Fibroblast of skin of left quadriceps (primary cell): ENCODE data around the gene ARFIP2.

Source experiments
- DNase-seq, 2 experiments: peaks; one replicate each; pipeline ENCODE4 v3.0.0-alpha.2; 2013; ENCODE audit warnings: low read depth in 2 of 2

The ARFIP2 gene

GRCh38 chr11:6443269-6444003, 37.7 kb downstream of the ARFIP2 start:
- DNase-seq, result no peak

- DNase-seq, result no peak
These were observed 38.7 kb downstream of the ARFIP2 start for GRCh38 chr11:6442441-6442840.

- no peak for DNase-seq
These were observed 40.2 kb downstream of the ARFIP2 start, which contains the start of gene HPX for GRCh38 chr11:6440906-6441358. Gene HPX (minus strand): TSS chr11:6440987. CDS start chr11:6440963, 24 bp downstream.

- DNase-seq, result no peak
These were observed 42.1 kb downstream of the ARFIP2 start for GRCh38 chr11:6438979-6439571.

GRCh38 chr11:6437993-6438392, 43.1 kb downstream of the ARFIP2 start:
- DNase-seq, result no peak

- DNase-seq, result no peak
These were observed 43.7 kb downstream of the ARFIP2 start for GRCh38 chr11:6437423-6437822.

- DNase-seq, result no peak
These were observed 47.0 kb downstream of the ARFIP2 start for GRCh38 chr11:6433998-6434660.

- peak in 1 of 2 experiments; percentile 41 for DNase-seq
These were observed 49.3 kb downstream of the ARFIP2 start for GRCh38 chr11:6431861-6432260.

GRCh38 chr11:6427516-6427915, 53.6 kb downstream of the ARFIP2 start:
- no peak for DNase-seq
